Myocyte (in vitro differentiated cells): ENCODE measurements around the gene PAX5. TPM values are rescaled to one million over a fixed set of nuclear protein-coding genes. Genes with fewer than 3 reads are reported as not detected.
"Not testable (repeated sequence)": the region's sequence is repeated elsewhere in the genome, so short reads cannot be mapped to it uniquely, and the experiment has no call there.

ENCODE experiments used
- DNase-seq: peaks from one replicate; pipeline ENCODE4 v3.0.0-alpha.2; 2012; ENCODE audit warnings: low read depth
- total RNA-seq: library from RNA; depleted of rRNA; stranded (reverse); fragments of >200 nt; gene quantifications from 2 replicates; pipeline ENCODE4 v1.2.3, GENCODE V29; 2014

The PAX5 gene
- total RNA-seq, 1 donor from 2014 or later, result not detected

GRCh38 chr9:36881743-36882441, 152.2 kb downstream of the PAX5 start:
- DNase-seq, result no peak

- no peak for DNase-seq
Observed at GRCh38 chr9:36881316-36881715, 152.8 kb downstream of the PAX5 start.

GRCh38 chr9:36880075-36880474, 154.0 kb downstream of the PAX5 start:
- DNase-seq, result no peak

- DNase-seq, result no peak
Observed at GRCh38 chr9:36878986-36879982, 154.8 kb downstream of the PAX5 start.

- no peak for DNase-seq
Observed at GRCh38 chr9:36877239-36877638, 156.8 kb downstream of the PAX5 start.

GRCh38 chr9:36876056-36876455, 158.0 kb downstream of the PAX5 start:
- no peak for DNase-seq

GRCh38 chr9:36874921-36875320, 159.1 kb downstream of the PAX5 start:
- no peak for DNase-seq

GRCh38 chr9:36874261-36874660, 159.8 kb downstream of the PAX5 start:
- no peak for DNase-seq

- peak; percentile 57 for DNase-seq
Observed at GRCh38 chr9:36873247-36873875, 160.7 kb downstream of the PAX5 start.

- no peak for DNase-seq
Observed at GRCh38 chr9:36872641-36873040, 161.4 kb downstream of the PAX5 start.

GRCh38 chr9:36871606-36872005, 162.5 kb downstream of the PAX5 start:
- no peak for DNase-seq

GRCh38 chr9:36870960-36871359, 163.1 kb downstream of the PAX5 start:
- peak; percentile 69 for DNase-seq

GRCh38 chr9:36869605-36870004, 164.5 kb downstream of the PAX5 start:
- DNase-seq, result not testable (repeated sequence)

- no peak for DNase-seq
Observed at GRCh38 chr9:36868586-36869282, 165.3 kb downstream of the PAX5 start.

- DNase-seq, result no peak
Observed at GRCh38 chr9:36867672-36868471, 166.2 kb downstream of the PAX5 start.

- no peak for DNase-seq
Observed at GRCh38 chr9:36867241-36867640, 166.8 kb downstream of the PAX5 start.

- no peak for DNase-seq
Observed at GRCh38 chr9:36866840-36867239, 167.2 kb downstream of the PAX5 start.

- no peak for DNase-seq
Observed at GRCh38 chr9:36865731-36866635, 168.1 kb downstream of the PAX5 start.
